Tibial nerve (tissue), 4 donors: ENCODE results near the gene KRT33B. TPM values are rescaled to one million over a fixed set of nuclear protein-coding genes. Genes with fewer than 3 reads are reported as not detected.

Experiments used
- DNase-seq, 2 donors: peaks; one replicate each; pipeline ENCODE4 v3.0.0-alpha.2; 2019; ENCODE audit warnings: low spot score in 2 of 2
- H3K27ac ChIP-seq, 4 donors: fragments of 200-600 bp; sonication (generic) in 3 of 4; one replicate each; pipeline ENCODE4 v1.5.1; 2017 to 2019; ENCODE audit warnings: mild to moderate bottlenecking in 1 of 4
- H3K27me3 ChIP-seq, 2 donors: fragments of 200-600 bp; sonication (generic) in 1 of 2; one replicate each; pipeline versions ENCODE4 v1.5.1 to v1.6.0; 2017 to 2019
- H3K36me3 ChIP-seq, 3 donors: fragments of 200-600 bp; sonication (generic); one replicate each; pipeline ENCODE4 v1.5.1; 2018 to 2019
- H3K4me1 ChIP-seq, 4 donors: fragments of 200-600 bp; sonication (generic) in 3 of 4; one replicate each; pipeline ENCODE4 v1.5.1; 2017 to 2019
- H3K4me3 ChIP-seq, 4 donors: fragments of 200-600 bp; sonication (generic) in 3 of 4; one replicate each; pipeline ENCODE4 v1.5.1; 2017 to 2019; ENCODE audit warnings: mild to moderate bottlenecking in 1 of 4, moderate library complexity in 1 of 4
- H3K9me3 ChIP-seq, 4 donors: fragments of 200-600 bp; sonication (generic) in 3 of 4; one replicate each; pipeline ENCODE4 v1.5.1; 2017 to 2019
- CTCF ChIP-seq, 5 experiments: fragments of 200-600 bp in 3 of 5; fragments of 450-650 bp in 2 of 5; sonication (generic) in 3 of 5; IDR thresholded peaks; one replicate each; pipeline ENCODE4 v1.5.1; 2016 to 2019; ENCODE audit warnings: antibody characterized with exemption in 5 of 5, mild to moderate bottlenecking in 3 of 5, moderate library complexity in 2 of 5
- EP300 ChIP-seq, 2 donors: sonication (generic); formaldehyde crosslinking; IDR thresholded peaks; one replicate each; pipeline ENCODE4 v1.6.1; 2017; ENCODE audit warnings: antibody characterized with exemption in 2 of 2, mild to moderate bottlenecking in 1 of 2
- POLR2A ChIP-seq, 2 donors: fragments of 450-650 bp; IDR thresholded peaks; one replicate each; pipeline ENCODE4 v1.6.1; 2017; ENCODE audit warnings: antibody characterized with exemption in 2 of 2, mild to moderate bottlenecking in 2 of 2, moderate library complexity in 2 of 2
- WGBS, 2 donors: methylation state at CpG; one replicate each; pipeline ENCODE4 v1.1.5; 2018; 5-methylcytosine and 5-hydroxymethylcytosine counted together
- total RNA-seq, 4 donors: library from RNA; depleted of rRNA; stranded (reverse); fragments of >200 nt; gene quantifications; one replicate each; pipeline ENCODE4 v1.1.0, GENCODE V29; 2016

Gene KRT33B
- total RNA-seq, 4 donors from 2014 or later: not detected

- TF ChIP-seq EP300 (IDR thresholded peaks at IDR 0.05) (no peak), CTCF (IDR thresholded peaks at IDR 0.05) (no peak), POLR2A (IDR thresholded peaks at IDR 0.05) (no peak)
- no peaks in the 10 kb centered on the region for H3K36me3 ChIP-seq
- H3K4me3 ChIP-seq: no peak overlapping the region
- WGBS, 2 donors: 73 to 83% methylated on average over 6 of the region's 6 CpGs
- DNase-seq: no peak
- H3K27me3 ChIP-seq: no peaks in the 10 kb centered on the region
- H3K4me1 ChIP-seq: no peaks in the 10 kb centered on the region
- no peaks in the 10 kb centered on the region for H3K9me3 ChIP-seq
- H3K27ac ChIP-seq: no peak overlapping the region
These were observed 35.0 kb downstream of the KRT33B start for GRCh38 chr17:41334385-41335305.

GRCh38 chr17:41333836-41334235 lies 35.8 kb downstream of the KRT33B start:
- Histone ChIP-seq H3K36me3 (no peaks in the 10 kb centered on the region), H3K27me3 (no peaks in the 10 kb centered on the region), H3K4me1 (no peaks in the 10 kb centered on the region), H3K4me3 (no peak overlapping the region), H3K27ac (no peak overlapping the region), H3K9me3 (no peaks in the 10 kb centered on the region)
- TF ChIP-seq CTCF (IDR thresholded peaks at IDR 0.05) (no peak), POLR2A (IDR thresholded peaks at IDR 0.05) (no peak), EP300 (IDR thresholded peaks at IDR 0.05) (no peak)
- 91 to 100% methylated on average over 3 of the region's 3 CpGs for WGBS, 2 donors
- DNase-seq: no peak

GRCh38 chr17:41333098-41333497 lies 36.5 kb downstream of the KRT33B start:
- WGBS, 2 donors: 95 to 98% methylated on average over 5 of the region's 5 CpGs
- TF ChIP-seq EP300 (IDR thresholded peaks at IDR 0.05) (no peak), CTCF (IDR thresholded peaks at IDR 0.05) (no peak), POLR2A (IDR thresholded peaks at IDR 0.05) (no peak)
- no peak for DNase-seq
- Histone ChIP-seq H3K4me1 (no peaks in the 10 kb centered on the region), H3K27ac (no peak overlapping the region), H3K27me3 (no peaks in the 10 kb centered on the region), H3K4me3 (no peak overlapping the region), H3K9me3 (no peaks in the 10 kb centered on the region), H3K36me3 (no peaks in the 10 kb centered on the region)

GRCh38 chr17:41332239-41332638 lies 37.4 kb downstream of the KRT33B start:
- H3K27ac ChIP-seq: no peak overlapping the region
- TF ChIP-seq CTCF (IDR thresholded peaks at IDR 0.05): no peak
- TF ChIP-seq POLR2A (IDR thresholded peaks at IDR 0.05): no peak
- TF ChIP-seq EP300 (IDR thresholded peaks at IDR 0.05): no peak
- no peak for DNase-seq
- no peak overlapping the region for H3K4me3 ChIP-seq
- WGBS, 2 donors: 90 to 96% methylated on average over 2 of the region's 2 CpGs
- no peaks in the 10 kb centered on the region for H3K36me3 ChIP-seq
- H3K27me3 ChIP-seq: no peaks in the 10 kb centered on the region
- no peaks in the 10 kb centered on the region for H3K9me3 ChIP-seq
- H3K4me1 ChIP-seq: no peaks in the 10 kb centered on the region

- DNase-seq: no peak
- Histone ChIP-seq H3K4me3 (no peak overlapping the region), H3K4me1 (no peaks in the 10 kb centered on the region), H3K27ac (no peak overlapping the region), H3K36me3 (no peaks in the 10 kb centered on the region), H3K9me3 (no peaks in the 10 kb centered on the region), H3K27me3 (no peaks in the 10 kb centered on the region)
- WGBS, 2 donors: 77 to 85% methylated on average over 7 of the region's 7 CpGs
- TF ChIP-seq CTCF (IDR thresholded peaks at IDR 0.05) (no peak), EP300 (IDR thresholded peaks at IDR 0.05) (no peak), POLR2A (IDR thresholded peaks at IDR 0.05) (no peak)
These were observed 38.0 kb downstream of the KRT33B start for GRCh38 chr17:41331606-41332005.
